GM10248 (cell line): ENCODE results near the gene KAT8.

Source experiments
- CTCF ChIA-PET: fragments of 300-600 bp; sonication (Branson Sonifier 250); formaldehyde crosslinking; extraction: SDS; loops from one replicate; lab custom pipeline; 2021; ENCODE audit warnings: antibody characterized with exemption; lab: Yijun Ruan, JAX
- POLR2A ChIA-PET: fragments of 350-650 bp; sonication (Branson Sonifier 250); formaldehyde crosslinking; extraction: SDS; loops from one replicate; lab custom pipeline; 2020; ENCODE audit warnings: antibody characterized with exemption; lab: Yijun Ruan, JAX
- DNase-seq: peaks from one replicate; pipeline ENCODE4 v3.0.0; 2012; ENCODE audit errors: extremely low spot score
- CTCF ChIP-seq: IDR thresholded peaks from 2 replicates; pipeline ENCODE4 v1.5.1; 2012; ENCODE audit warnings: mild to moderate bottlenecking, low read depth; ENCODE audit errors: extremely low read depth, missing control alignments, control extremely low read depth

Gene KAT8

GRCh38 chr16:31129568-31130335 lies 12.3 kb downstream of the KAT8 start:
- TF ChIP-seq CTCF, result no peak
- ChIA-PET CTCF (interaction anchor here (1.0 to 8.5 kb wide), 4 partner anchors 10 to 27 kb away, joined by 3 to 68 read pairs (median 8); partner anchors contain the start of gene KAT8), POLR2A (interaction anchor here (1.9 kb wide), 1 partner anchor 12 kb away, joined by 8 read pairs; the partner anchor contains the start of gene KAT8)
- no peak for DNase-seq

GRCh38 chr16:31130336-31130891 lies 12.9 kb downstream of the KAT8 start:
- no peak for TF ChIP-seq CTCF
- CTCF ChIA-PET, result interaction anchor here (1.6 to 8.5 kb wide), 3 partner anchors 10 to 13 kb away, joined by 4 to 68 read pairs (median 14); partner anchors contain the start of gene KAT8
- no peak for DNase-seq
- POLR2A ChIA-PET, result interaction anchor here (1.3 to 1.9 kb wide), 2 partner anchors 12 to 13 kb away, joined by 3 to 8 read pairs; partner anchors contain the start of gene KAT8

- ChIA-PET CTCF (interaction anchor here (1.6 to 8.5 kb wide), 3 partner anchors 10 to 13 kb away, joined by 4 to 68 read pairs (median 14); partner anchors contain the start of gene KAT8), POLR2A (interaction anchor here (1.3 to 1.9 kb wide), 2 partner anchors 11 to 13 kb away, joined by 3 to 8 read pairs; partner anchors contain the start of gene KAT8)
- TF ChIP-seq CTCF, result no peak
- no peak for DNase-seq
Measured at GRCh38 chr16:31130899-31131298, 13.4 kb downstream of the KAT8 start.

- POLR2A ChIA-PET, result interaction anchor here (0.8 to 1.6 kb wide), 3 partner anchors 10 to 14 kb away, joined by 3 to 5 read pairs (median 3); partner anchors contain the start of gene KAT8
- no peak for DNase-seq
- CTCF ChIA-PET, result interaction anchor here (0.7 to 8.5 kb wide), 4 partner anchors 10 to 312 kb away, joined by 3 to 68 read pairs (median 4); partner anchors contain the start of genes HSD3B7 and KAT8
- TF ChIP-seq CTCF, result no peak
Measured at GRCh38 chr16:31131416-31131815, 14.0 kb downstream of the KAT8 start.

- ChIA-PET CTCF (interaction anchor here (0.7 to 8.5 kb wide), 4 partner anchors 9 to 312 kb away, joined by 3 to 68 read pairs (median 4); partner anchors contain the start of genes HSD3B7 and KAT8), POLR2A (interaction anchor here (0.8 to 1.6 kb wide), 2 partner anchors 11 to 14 kb away, joined by 3 to 5 read pairs; partner anchors contain the start of gene KAT8)
- TF ChIP-seq CTCF, result no peak
Measured at GRCh38 chr16:31131841-31132271, 14.4 kb downstream of the KAT8 start.

More at GRCh38 chr16:31131841-31132271, 14.4 kb downstream of the KAT8 start:
- DNase-seq, result no peak
